ENCODE results near the gene CDH4. TPM values are rescaled to one million over a fixed set of nuclear protein-coding genes. Genes with fewer than 3 reads are reported as not detected.

The CDH4 gene
- total RNA-seq, 2 donors from 2014 or later, result 0.06 TPM; not detected in 1

DNA sequence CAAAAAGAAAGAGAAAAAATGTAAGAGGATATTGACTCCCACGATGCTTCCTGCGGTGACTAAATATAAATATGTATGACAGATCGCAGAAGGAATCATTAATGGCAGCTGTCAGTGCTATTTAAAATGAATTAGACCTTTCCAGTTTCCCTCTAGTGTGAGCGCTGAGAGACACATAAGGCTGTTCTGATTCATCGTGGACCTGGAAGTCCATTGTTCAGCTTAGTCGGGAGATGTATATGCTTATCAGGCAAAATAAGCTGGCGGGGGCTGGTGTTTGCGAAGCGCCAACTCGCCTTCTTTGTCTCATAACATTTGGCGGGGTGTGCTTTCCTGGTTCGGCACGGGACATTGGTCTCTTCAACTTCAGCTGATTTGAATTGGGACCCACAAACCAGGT is 95.4 kb downstream of the CDH4 start:
- ATAC-seq (no peak), DNase-seq (no peak)
- intact Hi-C loops (cut with DNase I, micrococcal nuclease), result no loop called here

DNA sequence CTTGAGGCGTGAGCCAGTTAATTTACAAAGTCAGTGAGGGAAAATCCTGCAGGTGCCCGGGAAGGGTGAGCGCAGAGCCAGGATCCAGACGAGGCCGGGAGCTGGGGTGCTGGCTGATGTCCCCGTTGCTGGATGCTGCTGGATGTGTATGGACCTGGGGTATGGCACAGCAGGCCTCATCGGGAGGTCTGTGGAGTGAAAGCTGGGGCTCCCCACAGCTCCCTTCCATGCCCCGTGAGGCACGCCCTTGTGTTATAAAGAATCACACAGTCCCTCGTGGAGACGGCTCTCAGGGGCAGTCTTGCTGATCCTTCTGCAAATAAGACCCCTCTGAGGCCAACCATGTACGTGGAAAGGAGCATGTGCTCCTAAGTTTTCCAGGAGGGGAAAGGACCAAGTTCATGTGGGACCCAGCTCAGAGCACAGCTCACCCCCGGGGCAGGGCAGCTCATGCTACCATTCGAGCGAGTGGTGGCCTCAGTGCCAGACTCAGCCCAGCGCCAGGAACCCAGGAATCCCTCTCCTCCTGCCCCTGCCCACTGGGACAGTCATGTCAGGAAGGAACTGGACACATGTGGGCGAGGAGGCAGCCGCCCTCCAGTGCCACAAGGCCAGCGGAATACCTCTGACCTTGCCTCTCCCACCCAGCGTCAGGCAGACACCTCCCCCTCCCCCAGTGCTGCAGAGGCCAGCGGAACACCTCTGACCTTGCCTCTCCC is 97.5 kb downstream of the CDH4 start:
- intact Hi-C loops (cut with DNase I, micrococcal nuclease), result no loop called here
- DNase-seq, result no peak
- no peak for ATAC-seq

DNA sequence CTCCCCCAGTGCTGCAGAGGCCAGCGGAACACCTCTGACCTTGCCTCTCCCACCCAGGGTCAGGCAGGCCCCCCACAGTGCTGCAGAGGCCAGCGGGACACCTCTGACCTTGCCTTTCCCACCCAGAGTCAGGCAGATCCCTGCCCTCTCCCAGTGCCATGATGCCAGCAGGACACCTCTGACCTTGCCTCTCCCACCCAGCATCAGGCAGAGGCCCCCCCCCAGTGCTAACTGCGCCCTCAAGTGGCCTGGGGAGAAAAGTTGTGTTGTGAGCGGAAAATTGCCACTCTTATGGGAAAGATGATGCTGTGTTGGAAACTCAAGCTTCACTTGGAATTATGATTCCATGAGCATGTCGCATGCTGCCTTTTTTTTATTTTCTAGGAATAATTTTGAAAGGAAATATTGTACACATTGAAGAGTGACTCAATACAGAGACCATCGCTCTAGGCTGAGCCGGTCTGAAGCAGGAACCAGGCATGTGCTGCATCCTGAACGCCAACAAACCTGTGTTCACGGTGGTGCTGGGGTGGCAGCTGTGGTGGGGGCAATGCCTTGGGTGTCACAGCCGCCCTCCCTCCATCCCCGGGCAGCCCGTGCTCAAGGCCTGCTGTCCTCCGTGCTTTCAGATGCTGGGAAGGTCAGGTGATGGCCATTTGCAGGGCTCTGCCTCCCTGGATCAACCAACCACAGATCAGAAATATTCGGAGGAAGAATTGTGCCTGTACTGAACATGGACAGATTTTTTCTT is 98.6 kb downstream of the CDH4 start:
- ATAC-seq (no peak), DNase-seq (no peak)
- intact Hi-C loops (cut with DNase I, micrococcal nuclease), result no loop called here

DNA sequence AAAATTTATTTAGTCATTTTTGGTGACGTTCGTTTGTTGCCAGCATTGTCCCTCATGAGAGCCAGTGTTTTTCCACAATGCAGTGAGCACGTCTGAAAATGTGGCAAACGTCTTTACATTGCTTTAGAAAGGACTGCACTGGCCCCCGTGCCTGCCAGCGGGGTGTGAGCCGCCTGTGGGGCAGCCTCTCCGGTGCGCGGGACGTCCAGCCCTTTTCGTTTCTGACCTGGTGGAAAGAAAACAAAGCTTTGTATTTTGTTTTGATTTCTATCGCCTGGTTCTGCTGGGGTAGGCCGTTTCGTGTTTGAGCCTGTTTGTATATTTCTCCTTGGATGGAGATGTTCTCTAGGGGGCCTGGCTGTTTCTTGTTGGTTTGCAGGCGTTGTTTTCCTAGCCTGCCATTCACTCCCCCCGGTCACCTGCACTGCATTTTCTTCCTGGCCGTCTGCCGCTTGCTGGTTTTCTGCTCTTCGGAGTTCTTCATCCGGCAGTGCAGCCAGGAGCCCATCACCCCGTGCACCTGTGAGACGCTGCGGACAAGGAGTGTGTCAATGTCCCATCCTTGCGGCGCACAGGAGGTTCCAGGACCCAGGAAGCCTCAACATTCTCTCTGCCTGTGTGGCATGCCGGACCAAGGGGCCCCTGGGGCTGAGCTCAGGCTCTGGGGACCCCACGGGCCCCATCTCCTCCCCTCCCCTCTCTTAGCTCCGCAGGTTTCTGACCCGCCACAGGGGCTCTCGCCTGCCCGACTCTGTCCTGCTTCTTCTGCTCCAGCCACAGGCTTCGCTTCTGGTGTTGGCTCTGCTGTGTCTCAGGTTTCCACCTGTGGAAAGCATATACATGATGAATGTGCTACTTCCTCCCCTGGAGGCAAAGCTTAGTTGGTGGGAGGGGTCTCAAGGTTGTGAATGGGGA is 100.5 kb downstream of the CDH4 start:
- intact Hi-C loops (cut with DNase I, micrococcal nuclease), result no loop called here
- ATAC-seq, result no peak
- no peak for DNase-seq

DNA sequence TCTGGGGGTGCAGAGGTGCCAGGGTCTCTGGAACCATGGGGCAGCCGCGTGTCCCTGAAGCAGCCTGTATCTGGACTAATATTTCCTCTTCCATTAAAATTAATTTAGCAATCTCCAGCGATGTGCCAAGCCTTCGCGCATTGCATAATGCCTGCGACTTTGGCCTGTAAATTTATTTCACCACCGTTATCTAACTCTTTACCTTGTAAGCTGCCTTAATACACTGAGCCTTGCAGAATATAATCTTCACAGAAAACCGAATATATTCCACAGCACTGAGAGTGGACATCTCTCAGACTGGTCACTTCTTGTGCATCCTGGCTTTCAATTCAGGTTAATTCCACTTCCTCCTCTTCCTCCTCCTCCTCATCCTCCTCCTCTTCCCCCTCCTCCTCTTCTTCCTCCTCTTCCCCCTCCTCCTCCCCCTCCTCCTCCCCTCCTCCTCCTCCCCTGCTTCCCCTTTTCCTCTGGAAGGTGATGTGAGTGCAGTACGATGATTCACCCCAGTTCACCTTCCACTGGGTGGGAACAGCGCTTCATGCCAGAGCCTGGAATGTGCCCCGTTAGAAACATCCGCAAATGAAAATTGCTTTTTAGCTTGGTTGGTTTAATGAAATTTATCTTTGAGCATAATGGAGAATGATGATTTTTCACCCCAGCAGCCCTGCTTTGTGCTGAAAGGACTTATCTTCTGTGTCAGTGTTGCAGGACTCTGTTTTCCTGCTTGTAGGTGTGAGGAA is 101.4 kb downstream of the CDH4 start:
- intact Hi-C loops (cut with DNase I, micrococcal nuclease), result no loop called here
- no peak for ATAC-seq
- DNase-seq, result no peak

DNA sequence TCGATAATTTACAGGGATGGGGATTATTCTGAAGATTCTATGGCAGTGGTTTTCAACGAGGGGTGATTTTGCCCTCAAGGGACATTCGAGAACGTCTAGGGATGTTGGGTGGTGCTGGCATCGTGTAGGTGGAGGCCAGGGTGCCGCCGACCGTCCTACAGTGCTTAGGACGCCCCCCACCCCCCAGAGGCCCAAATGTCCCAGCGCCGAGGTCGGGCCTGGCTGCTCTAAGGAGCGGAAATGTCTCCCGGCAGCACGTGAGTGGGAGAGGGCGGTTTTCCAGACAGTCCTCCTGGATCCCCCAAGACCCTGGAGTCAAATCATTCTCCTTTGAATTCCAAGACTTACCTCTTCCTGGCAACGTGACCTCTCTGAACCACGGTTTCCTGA is 101.9 kb downstream of the CDH4 start:
- intact Hi-C loops (cut with DNase I, micrococcal nuclease), result no loop called here
- DNase-seq (no peak), ATAC-seq (no peak)

DNA sequence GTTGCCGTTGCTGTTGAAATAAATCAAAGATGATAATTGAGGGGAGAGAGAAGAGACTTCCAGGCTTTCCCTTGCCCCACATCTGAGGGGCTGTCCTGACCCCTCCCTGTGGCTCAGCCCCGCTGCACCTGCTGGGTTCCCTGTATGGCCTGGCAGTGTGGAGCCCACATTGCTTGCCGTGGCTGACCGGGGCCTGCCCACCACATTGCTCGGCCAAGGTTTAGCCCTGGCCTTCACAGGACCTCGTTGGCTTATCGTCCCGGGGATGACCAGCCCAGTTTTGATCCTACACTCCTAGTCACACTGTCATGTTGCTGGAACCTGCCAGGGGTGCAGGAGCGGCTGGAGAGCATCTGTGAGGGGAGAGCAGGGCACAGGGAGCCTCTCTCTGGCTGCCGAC is 102.4 kb downstream of the CDH4 start:
- DNase-seq (no peak), ATAC-seq (no peak)
- intact Hi-C loops (cut with DNase I, micrococcal nuclease), result no loop called here

DNA sequence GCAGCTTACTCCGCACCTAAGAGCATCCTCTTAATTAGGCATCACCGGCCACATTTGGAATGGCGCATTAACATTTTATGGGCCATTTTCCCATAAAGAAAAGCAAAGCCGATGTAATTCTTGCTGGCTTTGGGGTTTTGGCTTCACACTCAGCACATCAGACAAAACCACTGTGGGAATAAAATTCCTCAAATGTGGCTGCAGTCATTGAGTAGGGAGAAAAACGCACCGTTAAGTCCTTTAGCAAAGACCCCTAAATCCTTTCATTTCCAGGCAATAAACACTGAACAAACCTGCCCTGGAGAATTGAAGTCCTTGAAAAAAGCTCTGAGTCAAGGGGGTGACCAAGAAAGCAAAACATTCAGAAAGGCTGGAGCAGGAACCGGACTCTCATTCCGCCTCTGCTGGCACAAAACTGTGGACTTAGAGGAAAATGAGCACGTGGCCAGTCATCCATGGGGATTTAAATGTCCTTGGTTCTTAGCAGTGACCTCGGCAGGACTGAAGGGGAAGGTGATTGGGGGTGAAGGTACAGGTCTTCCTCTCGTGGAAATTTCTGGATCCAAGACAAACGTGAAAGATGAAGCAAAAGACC is 102.9 kb downstream of the CDH4 start:
- intact Hi-C loops (cut with DNase I, micrococcal nuclease), result no loop called here
- ATAC-seq (no peak), DNase-seq (no peak)

DNA sequence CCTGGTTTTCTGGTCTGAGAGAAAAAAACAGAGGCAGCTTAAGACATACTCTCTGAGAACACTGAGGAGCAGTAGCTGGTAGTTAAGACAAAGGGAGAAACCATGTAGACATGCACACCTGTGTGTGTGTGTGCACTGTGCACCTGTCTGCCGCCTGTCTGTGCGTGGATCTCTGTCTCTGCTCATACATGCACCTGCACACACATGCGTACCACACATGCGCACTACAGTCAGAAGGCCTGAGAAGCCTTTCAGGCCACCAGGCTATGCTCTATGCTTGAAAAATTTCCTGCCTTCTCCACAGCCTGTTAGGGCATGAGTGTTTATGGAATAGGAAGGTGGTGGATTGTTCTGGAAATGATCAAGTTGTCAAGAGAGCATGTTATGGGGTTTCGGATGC is 103.5 kb downstream of the CDH4 start:
- DNase-seq (no peak), ATAC-seq (no peak)
- intact Hi-C loops (cut with DNase I, micrococcal nuclease), result no loop called here

DNA sequence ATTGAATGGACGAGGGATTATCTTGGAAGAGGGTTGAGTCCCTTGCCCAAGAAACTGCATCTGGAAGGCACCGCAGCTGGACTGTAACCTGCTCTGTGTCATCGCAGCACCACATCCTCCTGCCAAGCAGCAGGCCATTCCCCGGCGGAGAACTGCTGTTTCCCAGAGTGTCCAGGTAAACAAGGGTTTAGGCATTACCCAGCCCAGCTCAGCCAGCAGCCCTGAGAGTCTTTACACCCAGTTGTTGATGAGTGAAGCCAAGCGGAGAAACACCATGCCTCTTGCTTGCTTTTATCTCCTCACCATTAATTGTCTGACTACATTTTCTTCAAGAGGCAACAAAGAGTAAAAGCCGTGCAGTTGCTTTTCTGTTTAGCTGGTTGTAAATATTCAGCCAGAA is 104.1 kb downstream of the CDH4 start:
- DNase-seq, result no peak
- intact Hi-C loops (cut with DNase I, micrococcal nuclease), result no loop called here
- no peak for ATAC-seq

DNA sequence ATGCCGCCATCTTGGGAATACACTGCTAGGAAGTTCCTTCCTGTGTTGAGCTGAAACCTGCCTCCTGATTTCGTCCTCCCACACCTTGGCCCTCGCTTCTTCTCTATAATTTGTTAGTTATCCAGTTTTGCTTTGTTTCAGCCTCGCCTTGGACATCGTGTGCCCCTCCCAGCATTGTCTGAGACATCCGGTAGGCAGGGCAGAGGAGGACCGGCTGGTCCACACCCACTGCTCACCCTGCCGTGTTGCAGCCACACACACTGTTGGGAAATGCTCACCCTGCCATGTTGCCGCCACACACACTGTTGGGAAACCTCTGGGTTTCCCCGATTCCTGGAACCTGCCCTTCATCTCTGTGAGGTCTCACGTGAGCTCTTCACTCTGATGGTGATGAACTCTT is 105.1 kb downstream of the CDH4 start:
- DNase-seq (no peak), ATAC-seq (no peak)
- intact Hi-C loops (cut with DNase I, micrococcal nuclease), result no loop called here

DNA sequence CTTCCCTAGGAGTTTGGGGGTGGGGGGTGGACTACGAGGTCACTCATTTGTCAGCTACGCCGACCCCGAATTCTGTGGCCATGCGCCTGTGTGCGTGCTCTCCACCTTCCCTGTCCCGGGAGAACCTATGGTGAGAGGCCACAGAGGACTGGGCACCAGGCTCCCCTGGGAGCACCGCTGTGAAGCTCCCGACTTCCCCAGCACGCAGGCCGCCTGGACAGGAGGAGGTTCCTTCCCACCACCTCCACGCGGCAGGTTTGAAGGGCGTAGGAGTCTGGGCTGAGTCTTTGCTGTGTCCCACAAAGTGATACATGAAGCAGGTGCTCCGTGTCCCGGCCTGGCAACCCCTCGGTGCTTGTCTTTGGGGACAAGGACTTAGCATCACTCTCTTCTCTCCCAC is 107.2 kb downstream of the CDH4 start:
- intact Hi-C loops (cut with DNase I, micrococcal nuclease), result no loop called here
- no peak for ATAC-seq
- DNase-seq, result no peak

DNA sequence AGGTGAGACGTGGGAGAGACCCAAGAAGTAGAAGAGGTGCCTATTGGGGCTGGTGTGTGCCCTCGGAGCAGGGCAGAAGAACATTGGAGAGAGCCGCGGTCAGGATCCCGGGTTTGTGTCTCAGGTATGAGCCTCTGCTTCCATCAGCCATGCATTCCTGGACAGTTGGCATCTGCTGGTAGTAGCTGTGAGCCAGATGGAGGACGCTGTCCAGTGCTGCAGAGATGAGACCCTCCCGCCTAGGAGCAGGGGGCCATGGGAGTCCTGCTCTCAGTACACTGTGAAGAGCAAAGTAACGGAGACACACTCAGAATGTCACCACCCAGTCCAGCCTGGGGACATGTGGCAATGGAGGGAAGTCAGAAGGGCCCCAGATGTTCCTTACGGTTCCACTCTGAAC is 108.2 kb downstream of the CDH4 start:
- intact Hi-C loops (cut with DNase I, micrococcal nuclease), result no loop called here
- ATAC-seq (no peak), DNase-seq (no peak)

DNA sequence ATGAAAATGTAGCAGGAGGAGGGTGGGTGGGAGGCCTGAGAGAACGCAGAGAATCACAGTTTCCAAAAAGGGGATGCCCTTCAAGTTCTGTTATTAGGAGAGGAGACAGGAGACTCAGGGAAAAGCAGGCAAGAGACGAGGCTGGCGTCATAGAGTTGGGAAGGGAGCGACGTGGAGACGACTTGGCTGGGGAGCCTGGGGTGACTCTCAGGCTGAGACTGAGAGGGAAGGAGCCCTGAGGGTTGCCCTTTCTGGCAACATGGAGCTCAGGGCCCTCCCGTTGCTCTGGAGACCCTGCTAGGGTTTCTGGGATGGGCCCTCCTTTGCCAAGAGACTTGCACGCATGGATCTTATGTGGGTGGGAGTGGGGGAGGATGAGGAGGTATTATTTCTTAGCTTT is 108.9 kb downstream of the CDH4 start:
- intact Hi-C loops (cut with DNase I, micrococcal nuclease), result no loop called here
- no peak for DNase-seq
- ATAC-seq, result no peak

DNA sequence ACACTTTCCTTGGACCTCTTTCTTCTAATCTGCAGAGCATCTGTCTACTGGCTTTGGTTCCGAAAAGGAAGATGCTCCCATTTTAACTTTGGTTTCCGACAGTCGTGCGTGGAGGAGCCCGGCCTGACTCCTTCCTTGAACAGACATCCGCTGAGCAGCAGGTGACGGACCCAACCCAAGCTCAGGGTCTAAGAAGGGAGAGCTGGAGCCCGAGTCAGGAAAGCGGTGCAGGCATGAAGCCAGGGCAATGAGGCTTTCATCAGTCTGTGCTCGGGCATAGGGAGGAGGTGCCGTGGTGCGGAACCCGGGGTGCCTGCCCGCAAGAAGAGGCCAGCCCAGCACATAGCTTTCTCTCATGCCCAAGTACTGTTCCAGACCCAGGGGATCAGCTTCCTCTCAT is 109.4 kb downstream of the CDH4 start:
- ATAC-seq, result no peak
- DNase-seq, result no peak
- intact Hi-C loops (cut with DNase I, micrococcal nuclease), result no loop called here

DNA sequence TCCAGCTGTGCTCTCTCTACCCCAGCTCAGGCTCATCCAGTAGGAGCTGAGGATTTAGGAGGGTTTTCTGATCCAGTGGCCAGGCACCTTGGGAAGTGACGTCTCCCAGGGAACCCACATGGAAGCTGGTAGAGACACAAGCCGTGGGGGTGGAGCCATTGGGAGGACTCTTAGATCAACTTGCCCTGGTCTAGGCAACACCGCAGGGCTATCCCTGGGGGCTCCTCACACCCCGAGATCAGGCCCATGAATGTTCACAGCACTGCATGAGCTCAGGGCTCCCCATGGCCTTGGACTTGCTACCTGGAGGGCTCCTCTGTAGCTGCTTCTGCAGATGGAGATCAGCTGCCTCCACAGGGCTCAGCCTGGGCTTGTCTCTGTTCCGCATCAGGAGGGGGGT is 112.1 kb downstream of the CDH4 start:
- no peak for DNase-seq
- ATAC-seq, result no peak
- intact Hi-C loops (cut with DNase I, micrococcal nuclease), result no loop called here

DNA sequence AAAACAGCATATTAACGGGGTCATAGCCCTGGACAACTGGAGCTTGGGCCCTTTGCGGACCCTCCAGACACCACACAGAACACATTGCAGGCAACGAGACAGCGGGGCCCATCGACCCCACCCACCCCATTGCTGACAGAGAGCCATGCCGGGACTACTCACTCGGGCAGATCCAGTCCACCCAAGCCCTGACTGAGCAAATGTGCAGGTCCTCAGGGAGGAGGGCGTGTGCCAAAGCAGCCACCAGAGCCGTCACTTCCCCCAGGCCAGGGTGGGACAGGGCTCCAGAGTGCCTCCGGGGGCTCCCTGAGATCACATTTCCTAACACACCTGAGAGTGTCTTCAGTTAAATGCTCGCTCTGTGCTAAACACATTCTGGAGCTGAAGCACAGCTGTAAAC is 114.9 kb downstream of the CDH4 start:
- no peak for ATAC-seq
- intact Hi-C loops (cut with DNase I, micrococcal nuclease), result no loop called here
- DNase-seq, result no peak

DNA sequence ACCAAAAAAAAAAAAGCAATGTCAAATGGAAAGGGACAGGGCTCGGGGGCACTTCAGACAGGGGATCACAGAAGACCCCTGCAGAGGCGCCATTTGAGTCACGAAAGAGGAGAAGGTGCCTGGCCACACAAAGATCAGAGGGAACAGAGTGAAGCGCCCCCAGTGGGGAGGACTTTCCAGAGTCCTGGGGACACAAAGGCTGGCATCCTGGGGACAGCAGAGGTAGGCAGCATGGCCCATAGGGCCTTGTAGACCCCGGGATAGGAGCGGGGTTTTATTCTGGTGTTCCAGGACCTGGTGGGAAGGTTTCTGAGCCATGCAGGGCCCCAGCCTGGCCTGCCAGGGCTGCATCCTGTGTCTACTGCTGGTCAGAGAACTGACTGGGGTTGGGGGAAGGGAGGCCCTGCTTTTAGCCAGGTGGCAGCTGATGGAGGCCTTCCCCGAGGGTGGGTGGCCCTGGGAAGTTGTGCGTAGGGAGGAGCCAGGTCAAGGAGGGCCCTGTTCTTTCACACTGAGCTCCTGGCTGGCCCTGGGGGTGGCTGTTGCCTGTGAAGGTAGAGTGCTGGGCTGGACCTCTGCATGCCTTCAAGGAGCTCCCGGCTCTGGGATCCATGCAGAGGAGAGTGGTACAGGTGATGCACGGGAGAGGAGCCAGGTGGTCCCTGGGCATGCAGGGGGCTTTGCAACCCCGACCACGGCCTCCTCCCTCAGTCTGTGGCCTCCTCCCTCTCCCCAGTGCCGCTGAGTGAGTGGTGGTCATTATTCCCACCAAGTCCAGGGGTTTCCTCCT is 117.9 kb downstream of the CDH4 start:
- no peak for DNase-seq
- intact Hi-C loops (cut with DNase I, micrococcal nuclease), result no loop called here
- no peak for ATAC-seq
